Ishikawa (cell line): ENCODE results near the gene CMTM1.

Source experiments
- TAF1 ChIP-seq: IDR thresholded peaks from 2 replicates; pipeline ENCODE4 v1.6.1; 2012; ENCODE audit warnings: low read depth, mild to moderate bottlenecking
- TF ChIP-seq, protein P1 (sequence below): IDR thresholded peaks from 2 replicates; pipeline ENCODE4 v1.6.1; 2012; ENCODE audit warnings: low read depth, mild to moderate bottlenecking

- TF ChIP-seq, protein P1, sequence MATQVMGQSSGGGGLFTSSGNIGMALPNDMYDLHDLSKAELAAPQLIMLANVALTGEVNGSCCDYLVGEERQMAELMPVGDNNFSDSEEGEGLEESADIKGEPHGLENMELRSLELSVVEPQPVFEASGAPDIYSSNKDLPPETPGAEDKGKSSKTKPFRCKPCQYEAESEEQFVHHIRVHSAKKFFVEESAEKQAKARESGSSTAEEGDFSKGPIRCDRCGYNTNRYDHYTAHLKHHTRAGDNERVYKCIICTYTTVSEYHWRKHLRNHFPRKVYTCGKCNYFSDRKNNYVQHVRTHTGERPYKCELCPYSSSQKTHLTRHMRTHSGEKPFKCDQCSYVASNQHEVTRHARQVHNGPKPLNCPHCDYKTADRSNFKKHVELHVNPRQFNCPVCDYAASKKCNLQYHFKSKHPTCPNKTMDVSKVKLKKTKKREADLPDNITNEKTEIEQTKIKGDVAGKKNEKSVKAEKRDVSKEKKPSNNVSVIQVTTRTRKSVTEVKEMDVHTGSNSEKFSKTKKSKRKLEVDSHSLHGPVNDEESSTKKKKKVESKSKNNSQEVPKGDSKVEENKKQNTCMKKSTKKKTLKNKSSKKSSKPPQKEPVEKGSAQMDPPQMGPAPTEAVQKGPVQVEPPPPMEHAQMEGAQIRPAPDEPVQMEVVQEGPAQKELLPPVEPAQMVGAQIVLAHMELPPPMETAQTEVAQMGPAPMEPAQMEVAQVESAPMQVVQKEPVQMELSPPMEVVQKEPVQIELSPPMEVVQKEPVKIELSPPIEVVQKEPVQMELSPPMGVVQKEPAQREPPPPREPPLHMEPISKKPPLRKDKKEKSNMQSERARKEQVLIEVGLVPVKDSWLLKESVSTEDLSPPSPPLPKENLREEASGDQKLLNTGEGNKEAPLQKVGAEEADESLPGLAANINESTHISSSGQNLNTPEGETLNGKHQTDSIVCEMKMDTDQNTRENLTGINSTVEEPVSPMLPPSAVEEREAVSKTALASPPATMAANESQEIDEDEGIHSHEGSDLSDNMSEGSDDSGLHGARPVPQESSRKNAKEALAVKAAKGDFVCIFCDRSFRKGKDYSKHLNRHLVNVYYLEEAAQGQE, result no peak
- TF ChIP-seq TAF1, result no peak
Observed at GRCh38 chr16:66598111-66598510, 31.9 kb downstream of the CMTM1 start.
